H9 (cell line): ENCODE results near the gene SYNPO2L. TPM values are rescaled to one million over a fixed set of nuclear protein-coding genes. Genes with fewer than 3 reads are reported as not detected.

Experiments
- DNase-seq: peaks from one replicate; pipeline ENCODE4 v3.0.0-alpha.2; 2017
- H2AFZ ChIP-seq: one replicate; pipeline ENCODE4 v1.6.1; 2013; ENCODE audit warnings: mild to moderate bottlenecking, low read length, control low read depth, moderate library complexity
- H2AK5ac ChIP-seq: 2 replicates; pipeline ENCODE4 v1.6.1; 2013; ENCODE audit warnings: low read length, control low read depth, mixed read lengths; ENCODE audit not compliant: insufficient read length
- H2BK120ac ChIP-seq: one replicate; pipeline ENCODE4 v1.6.1; 2013; ENCODE audit warnings: low read depth, mild to moderate bottlenecking, low read length, control low read depth, inconsistent platforms; ENCODE audit not compliant: poor library complexity, severe bottlenecking
- H2BK12ac ChIP-seq: 2 replicates; pipeline ENCODE4 v1.6.1; 2013; ENCODE audit warnings: low read length, control low read depth, mixed read lengths, low read depth; ENCODE audit not compliant: insufficient read length
- H2BK15ac ChIP-seq: 2 replicates; pipeline ENCODE4 v1.6.1; 2013; ENCODE audit warnings: low read depth, low read length, control low read depth
- H2BK20ac ChIP-seq: one replicate; pipeline ENCODE4 v1.6.1; 2013; ENCODE audit warnings: low read depth, mild to moderate bottlenecking, low read length, control low read depth, inconsistent platforms; ENCODE audit not compliant: poor library complexity, severe bottlenecking
- H2BK5ac ChIP-seq: 2 replicates; pipeline ENCODE4 v1.6.1; 2013; ENCODE audit warnings: low read length, control low read depth, mixed read lengths; ENCODE audit not compliant: insufficient read length
- H3K14ac ChIP-seq: 2 replicates; pipeline ENCODE4 v1.6.1; 2013; ENCODE audit warnings: low read length, control low read depth; ENCODE audit not compliant: insufficient read depth
- H3K18ac ChIP-seq: 2 replicates; pipeline ENCODE4 v1.6.1; 2013; ENCODE audit warnings: low read depth, mild to moderate bottlenecking, mixed read lengths, low read length, control low read depth; ENCODE audit not compliant: insufficient read length
- H3K23ac ChIP-seq: 2 replicates; pipeline ENCODE4 v1.6.1; 2013; ENCODE audit warnings: low read length, control low read depth, mixed read lengths, low read depth; ENCODE audit not compliant: insufficient read length
- H3K23me2 ChIP-seq: 2 replicates; pipeline ENCODE4 v1.6.1; 2013; ENCODE audit warnings: low read depth, mild to moderate bottlenecking, mixed read lengths, low read length, control low read depth; ENCODE audit not compliant: insufficient read length, poor library complexity, severe bottlenecking
- H3K27ac ChIP-seq: 2 replicates; pipeline ENCODE4 v1.5.1; 2013; ENCODE audit warnings: low read length, control low read depth, mixed read lengths, low read depth; ENCODE audit not compliant: insufficient read length
- H3K27me3 ChIP-seq: 2 replicates; pipeline ENCODE4 v1.6.1; 2013; ENCODE audit warnings: low read length, control low read depth, inconsistent platforms; ENCODE audit not compliant: insufficient read depth
- H3K4ac ChIP-seq: 2 replicates; pipeline ENCODE4 v1.6.1; 2013; ENCODE audit warnings: low read depth, mild to moderate bottlenecking, control low read depth, inconsistent platforms, low read length, moderate library complexity
- H3K4me1 ChIP-seq: 2 replicates; pipeline ENCODE4 v1.6.1; 2013; ENCODE audit warnings: low read length, control low read depth, inconsistent platforms; ENCODE audit not compliant: insufficient read depth
- H3K4me2 ChIP-seq: 2 replicates; pipeline ENCODE4 v1.6.1; 2013; ENCODE audit warnings: low read length, control low read depth, mixed read lengths; ENCODE audit not compliant: insufficient read length, insufficient read depth
- H3K56ac ChIP-seq: 2 replicates; pipeline ENCODE4 v1.6.1; 2013; ENCODE audit warnings: low read depth, mild to moderate bottlenecking, mixed read lengths, low read length, control low read depth; ENCODE audit not compliant: insufficient read length
- H3K79me1 ChIP-seq: 2 replicates; pipeline ENCODE4 v1.6.1; 2013; ENCODE audit warnings: low read depth, mild to moderate bottlenecking, moderate library complexity, low read length, control low read depth, inconsistent platforms; ENCODE audit not compliant: insufficient read depth, poor library complexity, severe bottlenecking
- H3K79me2 ChIP-seq: 2 replicates; pipeline ENCODE4 v1.6.1; 2013; ENCODE audit warnings: low read length, control low read depth, inconsistent platforms; ENCODE audit not compliant: insufficient read depth
- H3K9ac ChIP-seq: 2 replicates; pipeline ENCODE4 v1.6.1; 2013; ENCODE audit warnings: low read length, control low read depth, mixed read lengths; ENCODE audit not compliant: insufficient read length; ENCODE audit errors: extremely low read depth
- H3K9me3 ChIP-seq: one replicate; pipeline ENCODE4 v1.6.1; 2013; ENCODE audit warnings: low read depth, low read length, inconsistent platforms; ENCODE audit not compliant: control insufficient read depth
- H3T11ph ChIP-seq: one replicate; pipeline ENCODE4 v1.6.1; 2013; ENCODE audit warnings: mild to moderate bottlenecking, low read length, control low read depth, inconsistent platforms
- H4K20me1 ChIP-seq: one replicate; pipeline ENCODE4 v1.6.1; 2013; ENCODE audit not compliant: control insufficient read depth, insufficient read length, insufficient read depth
- H4K5ac ChIP-seq: 2 replicates; pipeline ENCODE4 v1.6.1; 2013; ENCODE audit warnings: low read depth, mild to moderate bottlenecking, mixed read lengths, low read length, control low read depth; ENCODE audit not compliant: insufficient read length
- H4K8ac ChIP-seq: replicated peaks from 2 replicates; pipeline ENCODE4 v1.6.1; 2013; ENCODE audit warnings: low read length, control low read depth, mixed read lengths, low read depth; ENCODE audit not compliant: insufficient read length
- H4K91ac ChIP-seq: 2 replicates; pipeline ENCODE4 v1.6.1; 2013; ENCODE audit warnings: low read depth, mild to moderate bottlenecking, moderate library complexity, mixed read lengths, low read length, control low read depth; ENCODE audit not compliant: insufficient read length
- H3K27ac Mint-ChIP-seq, 3 experiments: 2 replicates in 2 of 3; 3 replicates in 1 of 3; pipeline ENCODE4 v1.8.0; 2020 to 2021; ENCODE audit warnings: mixed read lengths in 3 of 3, mild to moderate bottlenecking in 1 of 3, moderate library complexity in 1 of 3
- H3K27me3 Mint-ChIP-seq: 2 replicates; pipeline ENCODE4 v1.8.0; 2021; ENCODE audit warnings: low read depth, mild to moderate bottlenecking, moderate library complexity, mixed read lengths
- H3K36me3 Mint-ChIP-seq, 3 experiments: 2 replicates in 2 of 3; 3 replicates in 1 of 3; pipeline ENCODE4 v1.8.0; 2020 to 2021; ENCODE audit warnings: low read depth in 3 of 3, mixed read lengths in 3 of 3; ENCODE audit not compliant: insufficient read depth in 1 of 3
- H3K4me1 Mint-ChIP-seq, 2 experiments: 2 replicates each; pipeline ENCODE4 v1.8.0; 2020; ENCODE audit warnings: mixed read lengths in 2 of 2
- H3K4me3 Mint-ChIP-seq, 2 experiments: 2 replicates in 1 of 2; 3 replicates in 1 of 2; pipeline ENCODE4 v1.8.0; 2020 to 2021; ENCODE audit warnings: mild to moderate bottlenecking in 2 of 2, mixed read lengths in 2 of 2, moderate library complexity in 1 of 2
- H3K9me3 Mint-ChIP-seq, 2 experiments: 2 replicates in 1 of 2; 3 replicates in 1 of 2; pipeline ENCODE4 v1.8.0; 2020; ENCODE audit warnings: mild to moderate bottlenecking in 2 of 2, mixed read lengths in 2 of 2, moderate library complexity in 1 of 2
- CTCF ChIP-seq: fragments of 200-600 bp; sonication (generic); conservative IDR thresholded peaks from 3 replicates; pipeline ENCODE4 v1.8.0; 2021; ENCODE audit warnings: antibody characterized with exemption, mild to moderate bottlenecking
- WGBS: extraction: QIAGEN DNeasy Blood & Tissue Kit; methylation state at CpG from one replicate; pipeline ENCODE4 v1.1.7; 2013; ENCODE audit warnings: missing lambda C conversion rate, low lambda C conversion rate, mixed read lengths; ENCODE audit not compliant: insufficient read length; ENCODE audit errors: extremely low coverage; 5-methylcytosine and 5-hydroxymethylcytosine counted together
- total RNA-seq: library from RNA; stranded (reverse); gene quantifications from 2 replicates; pipeline ENCODE4 v1.2.1, GENCODE V29; 2021

The SYNPO2L gene
- total RNA-seq, 1 experiment from 2014 or later, result 0.11 TPM

- H3K79me1 ChIP-seq, result no peaks in the 10 kb centered on the region
- H2BK15ac ChIP-seq, result no peak overlapping the region
- no peak for TF ChIP-seq CTCF
- Mint-ChIP-seq H3K27ac (no peak overlapping the region), H3K36me3 (no peaks in the 10 kb centered on the region), H3K4me1 (peaks cover 16 to 22% of the 10 kb centered on the region in 2 experiments), H3K9me3 (no peaks in the 10 kb centered on the region), H3K27me3 (peaks cover 2% of the 10 kb centered on the region), H3K4me3 (no peak overlapping the region)
- no peak overlapping the region for H4K91ac ChIP-seq
- no peak for DNase-seq
- H3K23ac ChIP-seq, result no peak overlapping the region
- H3K27me3 ChIP-seq, result no peaks in the 10 kb centered on the region
- WGBS, result no CpG with 5 or more reads among the region's 6 CpGs
- H2BK120ac ChIP-seq, result no peak overlapping the region
- no peak overlapping the region for H2BK12ac ChIP-seq
- H3T11ph ChIP-seq, result no peak overlapping the region
- H3K27ac ChIP-seq, result no peak overlapping the region
- no peak overlapping the region for H3K4me2 ChIP-seq
- peaks cover 3% of the 10 kb centered on the region; the same call in 1 of the 2 replicates for H3K4me1 ChIP-seq
- no peak overlapping the region for H3K4ac ChIP-seq
- H3K14ac ChIP-seq, result no peak overlapping the region
- no peak overlapping the region for H2BK5ac ChIP-seq
- H2BK20ac ChIP-seq, result no peak overlapping the region
- no peak overlapping the region for H4K8ac ChIP-seq
- no peaks in the 10 kb centered on the region for H3K79me2 ChIP-seq
- no peaks in the 10 kb centered on the region for H3K9me3 ChIP-seq
- no peak overlapping the region for H4K5ac ChIP-seq
- H3K18ac ChIP-seq, result no peak overlapping the region
- no peak overlapping the region for H2AFZ ChIP-seq
- no peak overlapping the region for H3K56ac ChIP-seq
- H4K20me1 ChIP-seq, result no peaks in the 10 kb centered on the region
- peaks cover 4% of the 10 kb centered on the region for H3K23me2 ChIP-seq
- no peak overlapping the region for H3K9ac ChIP-seq
- H2AK5ac ChIP-seq, result no peak overlapping the region
Measured at GRCh38 chr10:73649876-73650536, 5.8 kb downstream of the SYNPO2L start.
